Endothelial cell of umbilical vein (primary cell): ENCODE results near the gene SLC10A7. TPM values are rescaled to one million over a fixed set of nuclear protein-coding genes. Genes with fewer than 3 reads are reported as not detected.

Experiments used
- BruUV-seq: library from RNA; stranded (reverse); fragments of 400-500 nt; replicated peaks from 2 replicates; lab custom pipeline; 2021; lab: Mats Ljungman, UMichigan
- CTCF ChIA-PET: fragments of 300-600, 350-600 bp; sonication (Branson Sonifier 250); formaldehyde crosslinking; loops from one replicate; lab custom pipeline; 2021; ENCODE audit warnings: antibody characterized with exemption, inconsistent platforms; lab: Charles Lee
- POLR2A ChIA-PET: fragments of 300-600, 350-600 bp; sonication (Branson Sonifier 250); formaldehyde crosslinking; loops from one replicate; lab custom pipeline; 2021; ENCODE audit warnings: antibody characterized with exemption, inconsistent platforms; lab: Charles Lee
- DNase-seq: peaks from one replicate; pipeline ENCODE4 v3.0.0-alpha.2; 2011; ENCODE audit warnings: low read depth, low spot score
- FAIRE-seq: peaks from 2 replicates; lab custom pipeline; 2011; peaks lifted over from hg19 to GRCh38; lab: Jason Lieb, UNC
- H2AFZ ChIP-seq: 2 replicates; pipeline ENCODE4 v1.6.0; 2012; ENCODE audit warnings: low read depth, low read length, control low read depth, inconsistent platforms
- H3K27ac ChIP-seq: 2 replicates; pipeline ENCODE4 v1.5.1; 2011; ENCODE audit warnings: low read depth, mild to moderate bottlenecking, control low read depth, low read length, moderate library complexity; ENCODE audit not compliant: insufficient read depth
- H3K27me3 ChIP-seq, 2 experiments: 2 replicates each; pipeline versions ENCODE4 v1.6.0 to v1.6.1; 2011; ENCODE audit warnings: low read length in 2 of 2, mixed read lengths in 1 of 2; ENCODE audit not compliant: control insufficient read depth in 2 of 2, insufficient read depth in 2 of 2
- H3K36me3 ChIP-seq, 2 experiments: 2 replicates in 1 of 2; 3 replicates in 1 of 2; pipeline ENCODE4 v1.5.1; 2011; ENCODE audit warnings: low read length in 2 of 2, mild to moderate bottlenecking in 1 of 2, moderate library complexity in 1 of 2; ENCODE audit not compliant: control insufficient read depth in 2 of 2, insufficient read depth in 2 of 2; ENCODE audit errors: extremely low read depth in 1 of 2
- H3K4me1 ChIP-seq: 3 replicates; pipeline ENCODE4 v1.5.1; 2011; ENCODE audit warnings: mild to moderate bottlenecking, low read length; ENCODE audit not compliant: control insufficient read depth, insufficient read depth; ENCODE audit errors: extremely low read depth
- H3K4me2 ChIP-seq: 2 replicates; pipeline ENCODE4 v1.6.1; 2011; ENCODE audit warnings: low read length, control low read depth, mixed read lengths; ENCODE audit not compliant: insufficient read depth
- H3K4me3 ChIP-seq, 3 experiments: fragments of 200-600 bp in 1 of 3; sonication (generic), shearing (Covaris generic) in 1 of 3; replicated peaks in 1 of 3; 2 replicates each; pipeline ENCODE4 v1.5.1; 2011 to 2016; ENCODE audit warnings: control low read depth in 3 of 3, low read length in 3 of 3, mild to moderate bottlenecking in 2 of 3, inconsistent platforms in 1 of 3, low read depth in 1 of 3, moderate library complexity in 1 of 3; ENCODE audit not compliant: insufficient read depth in 1 of 3
- H3K79me2 ChIP-seq: 2 replicates; pipeline ENCODE4 v1.6.0; 2012; ENCODE audit warnings: low read length, inconsistent platforms; ENCODE audit not compliant: control insufficient read depth, insufficient read depth
- H3K9ac ChIP-seq: replicated peaks from 2 replicates; pipeline ENCODE3; 2011; ENCODE audit warnings: low read length, control low read depth; ENCODE audit not compliant: insufficient read depth; ENCODE audit errors: extremely low read depth
- H3K9me1 ChIP-seq: replicated peaks from 3 replicates; pipeline ENCODE4 v1.6.0; 2011; ENCODE audit warnings: mild to moderate bottlenecking, low read length; ENCODE audit not compliant: control insufficient read depth, insufficient read depth; ENCODE audit errors: extremely low read depth
- H3K9me3 ChIP-seq: replicated peaks from 2 replicates; pipeline ENCODE4 v1.5.1; 2012; ENCODE audit warnings: low read length, inconsistent platforms; ENCODE audit not compliant: control insufficient read depth, insufficient read depth
- H4K20me1 ChIP-seq: replicated peaks from 2 replicates; pipeline ENCODE3; 2011; ENCODE audit warnings: mild to moderate bottlenecking, low read length; ENCODE audit not compliant: control insufficient read depth, insufficient read depth; ENCODE audit errors: extremely low read depth
- EZH2 ChIP-seq: IDR thresholded peaks from 2 replicates; pipeline ENCODE4 v1.6.1; 2012; ENCODE audit warnings: borderline replicate concordance, low read depth, mild to moderate bottlenecking, moderate library complexity, low read length, inconsistent platforms; ENCODE audit not compliant: severe bottlenecking
- FOS ChIP-seq: IDR thresholded peaks from 2 replicates; pipeline ENCODE4 v1.6.1; 2011; ENCODE audit warnings: mild to moderate bottlenecking, low read length, moderate library complexity, borderline replicate concordance; ENCODE audit not compliant: insufficient read depth
- GATA2 ChIP-seq: IDR thresholded peaks from 2 replicates; pipeline ENCODE4 v1.7.0; 2011; ENCODE audit warnings: low read depth, mild to moderate bottlenecking, moderate library complexity, mixed read lengths, low read length; ENCODE audit not compliant: insufficient read length, insufficient read depth
- MYC ChIP-seq: IDR thresholded peaks from one replicate; pipeline ENCODE4 v1.6.1; 2011; ENCODE audit warnings: mild to moderate bottlenecking, low read depth, low read length
- POLR2A ChIP-seq: IDR thresholded peaks from 2 replicates; pipeline ENCODE4 v1.6.1; 2012; ENCODE audit warnings: low read depth, mild to moderate bottlenecking, control low read depth, low read length
- dilution Hi-C: fragments of 300-500 bp; cut with MboI; formaldehyde crosslinking; loops from one replicate; pipeline ENCODE4 v1.15.0; 2019; ENCODE audit warnings: low sequenced_read_pairs; ENCODE audit not compliant: extremely low pct_ligation_motif_present
- intact Hi-C: fragments of 100-400 bp; cut with micrococcal nuclease; formaldehyde crosslinking; loops from one replicate; pipeline ENCODE4 v1.10.0; 2022
- polyA plus RNA-seq, 4 experiments: library from polyadenylated mRNA; depleted of rRNA in 3 of 4; stranded (reverse) in 3 of 4; unstranded in 1 of 4; fragments of >200 nt; gene quantifications; 2 replicates each; pipeline versions ENCODE4 v1.2.1 to v1.2.3, GENCODE V29; 2011 to 2012; ENCODE audit warnings: missing spikeins in 1 of 4
- total RNA-seq: library from RNA; stranded (reverse); gene quantifications from 2 replicates; pipeline ENCODE4 v1.2.3, GENCODE V29; 2021
- TF ChIP-seq, protein P1 (sequence below), 2 donors: IDR thresholded peaks; 1 replicate in 1 of 2; 2 replicates in 1 of 2; pipeline ENCODE4 v1.5.1; 2011; ENCODE audit warnings: low read length in 2 of 2, mild to moderate bottlenecking in 2 of 2, moderate library complexity in 2 of 2, control low read depth in 1 of 2, inconsistent platforms in 1 of 2, low read depth in 1 of 2; ENCODE audit not compliant: insufficient read depth in 1 of 2; ENCODE audit errors: extremely low read depth in 1 of 2
- TF ChIP-seq, protein P2 (sequence below): IDR thresholded peaks from 2 replicates; pipeline ENCODE4 v1.6.1; 2011; ENCODE audit not compliant: insufficient read depth, insufficient read length

Gene SLC10A7
- total and polyA plus RNA-seq, 2 donors (not counting 3 experiments of a cell fraction or from before 2014, with no cell fraction given) = 13.6 to 20.4 TPM

- TF ChIP-seq POLR2A (no peak), EZH2 (no peak), GATA2 (peak; percentile 8), FOS (no peak), MYC (no peak)
- TF ChIP-seq, protein P1, sequence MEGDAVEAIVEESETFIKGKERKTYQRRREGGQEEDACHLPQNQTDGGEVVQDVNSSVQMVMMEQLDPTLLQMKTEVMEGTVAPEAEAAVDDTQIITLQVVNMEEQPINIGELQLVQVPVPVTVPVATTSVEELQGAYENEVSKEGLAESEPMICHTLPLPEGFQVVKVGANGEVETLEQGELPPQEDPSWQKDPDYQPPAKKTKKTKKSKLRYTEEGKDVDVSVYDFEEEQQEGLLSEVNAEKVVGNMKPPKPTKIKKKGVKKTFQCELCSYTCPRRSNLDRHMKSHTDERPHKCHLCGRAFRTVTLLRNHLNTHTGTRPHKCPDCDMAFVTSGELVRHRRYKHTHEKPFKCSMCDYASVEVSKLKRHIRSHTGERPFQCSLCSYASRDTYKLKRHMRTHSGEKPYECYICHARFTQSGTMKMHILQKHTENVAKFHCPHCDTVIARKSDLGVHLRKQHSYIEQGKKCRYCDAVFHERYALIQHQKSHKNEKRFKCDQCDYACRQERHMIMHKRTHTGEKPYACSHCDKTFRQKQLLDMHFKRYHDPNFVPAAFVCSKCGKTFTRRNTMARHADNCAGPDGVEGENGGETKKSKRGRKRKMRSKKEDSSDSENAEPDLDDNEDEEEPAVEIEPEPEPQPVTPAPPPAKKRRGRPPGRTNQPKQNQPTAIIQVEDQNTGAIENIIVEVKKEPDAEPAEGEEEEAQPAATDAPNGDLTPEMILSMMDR (IDR thresholded peaks at IDR 0.05; ENCODE audit: extremely low read depth in 1 of 2, insufficient read depth in 1 of 2, low read depth in 1 of 2, low read length in 2 of 2) = no peak
- TF ChIP-seq, protein P2, sequence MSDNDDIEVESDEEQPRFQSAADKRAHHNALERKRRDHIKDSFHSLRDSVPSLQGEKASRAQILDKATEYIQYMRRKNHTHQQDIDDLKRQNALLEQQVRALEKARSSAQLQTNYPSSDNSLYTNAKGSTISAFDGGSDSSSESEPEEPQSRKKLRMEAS = no peak
- Histone ChIP-seq H3K9me1 (no peaks in the 10 kb centered on the region), H2AFZ (no peak overlapping the region), H3K36me3 (no peaks in the 10 kb centered on the region), H3K4me1 (peaks cover 47% of the 10 kb centered on the region), H3K4me3 (no peak overlapping the region), H3K27me3 (no peaks in the 10 kb centered on the region), H3K27ac (peak overlapping the region; percentile 30), H3K4me2 (no peak overlapping the region), H4K20me1 (no peaks in the 10 kb centered on the region), H3K9me3 (no peaks in the 10 kb centered on the region), H3K9ac (no peak overlapping the region), H3K79me2 (no peaks in the 10 kb centered on the region)
- BruUV-seq = no TSS peak
- intact Hi-C loops (no loop called here), dilution Hi-C loops (no loop called here)
- FAIRE-seq = no peak
- ChIA-PET POLR2A (no interaction called here), CTCF (no interaction called here)
- peak; percentile 20 for DNase-seq
Measured at GRCh38 chr4:146370841-146371240, 150.9 kb downstream of the SLC10A7 start.
